Left cardiac atrium (tissue), 4 donors: ENCODE measurements around the gene DYNLRB2. TPM values are rescaled to one million over a fixed set of nuclear protein-coding genes. Genes with fewer than 3 reads are reported as not detected.

Experiments
- ATAC-seq, 2 donors: fragments of 200-7000 bp; cut with Tn5 transposase; one replicate each; pipeline ENCODE4 v1.9.1; 2020; ENCODE audit warnings: mild to moderate bottlenecking in 2 of 2, moderate library complexity in 2 of 2
- DNase-seq: peaks from one replicate; pipeline ENCODE4 v3.0.0-alpha.2; 2020
- intact Hi-C, 2 donors: fragments of 100-400 bp; cut with DNase I; formaldehyde crosslinking; loops; one replicate each; pipeline versions ENCODE4 v1.14.1 to v1.15.1; 2022 to 2023
- total RNA-seq, 2 donors: library from RNA; stranded (reverse); fragmentation: NEBNext Ultra II Directional; extraction: Animal tissue kit (Norgen Biotek cat#: 25700); gene quantifications; one replicate each; pipeline ENCODE4 v1.2.1, GENCODE V29; 2021
- donor health status: DM: no; HTN: yes; CAD: no.
- donor health status: DM: no; HTN: yes; CAD: no; lungs with severe emphysema.
- donor health status: DM: yes; HTN: yes; CAD: no.
- donor health status: Dilated cardiomyopathy.

DYNLRB2 gene
- total RNA-seq, 2 donors from 2014 or later = not detected

DNA sequence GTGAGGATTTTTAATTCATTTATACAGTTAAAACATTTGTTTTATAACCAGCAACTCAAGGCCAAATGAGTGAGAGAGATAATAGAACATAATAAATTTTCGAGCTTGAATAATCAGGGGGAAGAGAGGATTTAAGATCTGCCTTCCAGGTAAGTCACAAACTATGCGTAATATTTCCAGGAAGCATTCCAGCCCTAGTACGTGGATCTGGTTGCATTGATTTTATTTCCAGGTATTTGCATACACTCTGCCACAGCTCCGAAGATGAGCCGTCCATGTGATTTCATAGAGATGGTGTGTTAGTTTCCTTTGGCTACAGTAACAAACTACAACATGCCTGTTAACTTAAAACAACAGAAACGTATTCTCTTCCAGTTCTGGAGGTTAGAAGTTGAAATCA lies 3.5 kb downstream of the DYNLRB2 start:
- ATAC-seq (no peak), DNase-seq (no peak)
- intact Hi-C loops = loop anchor here in 1 of 2 donors (10.0 kb wide), 1 partner anchor 280 kb away; no protein-coding TSS in a partner anchor

DNA sequence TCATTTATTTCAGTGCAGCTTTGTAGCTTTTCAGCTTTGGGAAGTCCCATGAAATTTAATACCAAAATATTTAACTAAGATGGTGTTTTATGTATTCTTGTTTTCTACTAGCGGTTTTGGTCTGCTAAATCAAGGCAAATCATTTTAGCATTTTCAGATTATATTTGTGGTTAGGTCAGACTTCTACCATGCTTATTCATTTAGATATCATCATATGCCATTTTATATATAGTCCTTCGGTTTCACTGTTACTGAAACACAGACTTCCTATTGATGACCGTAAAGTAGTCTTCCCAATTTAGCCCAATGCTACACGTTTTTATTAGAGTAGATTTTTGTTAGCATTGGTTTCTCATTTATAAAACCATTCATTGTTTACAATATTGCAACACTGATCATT lies 5.5 kb downstream of the DYNLRB2 start:
- no peak for DNase-seq
- intact Hi-C loops = loop anchor here in 1 of 2 donors (10.0 kb wide), 1 partner anchor 279 kb away; no protein-coding TSS in a partner anchor
- no peak for ATAC-seq

DNA sequence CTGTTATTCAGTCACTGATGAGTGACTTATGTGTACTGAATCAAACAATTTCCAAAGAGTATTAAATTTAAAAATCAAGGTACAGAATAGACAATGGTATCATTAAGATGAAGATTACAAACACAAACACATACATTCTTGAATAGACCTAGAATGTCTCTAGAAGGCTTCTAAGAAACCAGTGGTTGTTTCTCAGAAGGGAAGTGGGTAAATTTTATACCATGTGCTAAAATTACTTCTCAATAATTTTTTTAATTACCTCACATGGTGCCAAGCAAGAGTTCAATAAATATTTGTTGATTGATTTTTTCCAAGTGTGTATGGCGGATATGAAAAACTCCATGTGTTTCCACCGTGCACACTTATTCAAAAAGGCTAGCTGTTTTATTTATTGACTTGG lies 6.4 kb downstream of the DYNLRB2 start:
- no peak for ATAC-seq
- intact Hi-C loops = loop anchor here in 1 of 2 donors (10.0 kb wide), 1 partner anchor 278 kb away; no protein-coding TSS in a partner anchor
- no peak for DNase-seq

DNA sequence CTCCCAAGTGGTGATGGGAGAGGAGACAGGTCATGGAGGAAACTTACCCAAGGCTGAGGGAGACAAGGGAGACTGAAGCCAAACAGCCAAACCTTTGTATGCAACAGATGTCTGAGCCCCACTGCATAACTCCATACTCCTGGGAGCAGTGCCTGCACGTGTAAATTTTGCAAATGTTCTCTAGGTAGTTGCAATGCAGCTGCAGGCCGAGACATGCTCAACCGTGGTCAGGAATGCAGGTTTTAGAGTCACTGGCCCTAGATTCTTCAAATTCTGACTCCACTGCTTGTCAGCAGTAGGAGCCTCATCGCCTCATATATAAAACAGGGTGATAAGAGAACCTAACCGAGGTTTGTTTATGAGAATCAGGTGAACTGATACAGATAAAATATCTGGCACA lies 11.5 kb downstream of the DYNLRB2 start:
- ATAC-seq = no peak
- no peak for DNase-seq
- intact Hi-C loops = no loop called here

DNA sequence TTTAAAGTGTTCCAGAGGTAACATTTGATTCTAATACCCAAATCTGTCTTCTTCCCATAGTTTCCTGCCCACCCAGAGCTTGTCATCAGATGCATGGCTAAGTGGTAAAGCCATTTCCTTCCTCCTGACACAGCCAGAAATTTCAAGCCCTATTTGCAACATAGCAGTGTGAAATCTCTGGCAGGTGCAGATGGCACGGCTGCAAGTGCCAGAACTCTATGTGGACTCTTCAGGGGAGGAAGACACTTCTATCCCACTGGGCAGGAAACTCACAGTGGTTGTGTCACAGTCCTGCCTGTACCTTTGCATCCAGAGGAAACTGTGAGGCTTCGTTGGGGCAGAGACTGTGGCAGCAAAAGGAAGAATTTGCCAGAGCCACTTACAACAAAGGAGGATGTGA lies 13.2 kb downstream of the DYNLRB2 start:
- intact Hi-C loops = no loop called here
- no peak for ATAC-seq
- DNase-seq = no peak

DNA sequence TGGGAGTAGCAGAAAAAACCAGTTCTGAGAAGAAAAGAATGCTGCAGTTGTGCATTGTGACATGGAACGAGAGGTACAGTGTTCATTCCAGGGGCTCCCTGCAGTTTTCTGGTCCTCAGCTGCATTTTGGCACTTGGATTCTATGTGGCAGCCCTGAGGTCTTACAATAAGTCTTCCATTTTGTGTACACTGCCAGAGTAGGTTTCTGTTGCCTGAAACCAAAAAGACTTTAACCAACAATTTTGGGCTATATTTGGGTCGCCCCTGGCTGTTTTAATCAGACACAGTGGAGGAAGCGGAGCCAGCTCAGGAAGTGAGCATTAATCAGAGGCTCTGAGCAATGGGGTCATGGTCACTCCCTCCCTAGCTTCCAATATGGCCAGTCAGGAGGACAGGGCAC lies 15.7 kb downstream of the DYNLRB2 start:
- DNase-seq (no peak), ATAC-seq (no peak)
- intact Hi-C loops = no loop called here

DNA sequence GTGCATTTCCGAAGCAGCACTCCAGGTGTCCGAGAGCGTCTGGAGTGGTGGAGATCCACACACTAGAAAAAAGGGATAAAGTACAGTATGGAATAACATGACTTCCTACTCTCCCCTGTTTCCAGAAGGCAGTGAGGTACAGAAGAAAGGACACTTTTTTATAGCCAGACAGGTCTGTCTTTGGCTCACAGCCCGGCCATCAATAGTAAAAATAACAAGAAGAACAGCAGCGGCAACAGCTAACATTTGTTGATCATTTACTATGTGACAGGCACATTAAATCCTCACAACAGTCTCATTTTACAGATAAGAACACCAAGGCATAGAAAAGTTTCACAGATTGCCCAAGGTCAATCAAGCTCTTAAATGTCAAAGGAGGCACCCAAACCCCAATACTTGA lies 16.2 kb downstream of the DYNLRB2 start:
- ATAC-seq (no peak), DNase-seq (no peak)
- intact Hi-C loops = no loop called here

DNA sequence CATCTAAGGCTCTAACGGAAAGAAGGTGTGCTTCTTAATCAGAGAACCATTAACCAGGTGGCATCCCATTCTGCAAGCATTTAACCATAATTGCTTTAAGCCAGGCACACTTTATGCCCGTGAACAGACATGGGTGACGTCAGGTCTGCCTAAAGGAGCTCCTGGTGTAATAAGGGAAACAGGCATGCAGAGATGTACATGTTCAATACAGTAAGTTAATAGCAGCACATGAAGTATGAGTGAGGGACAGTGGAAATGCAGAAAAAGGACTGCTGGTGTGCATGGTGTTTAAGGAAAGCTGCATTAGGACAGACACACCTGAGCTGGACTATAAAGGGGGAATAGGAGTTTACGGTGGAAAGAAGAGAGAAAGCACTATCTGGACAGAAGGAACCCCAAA lies 18.6 kb downstream of the DYNLRB2 start:
- ATAC-seq (no peak), DNase-seq (no peak)
- intact Hi-C loops = no loop called here

DNA sequence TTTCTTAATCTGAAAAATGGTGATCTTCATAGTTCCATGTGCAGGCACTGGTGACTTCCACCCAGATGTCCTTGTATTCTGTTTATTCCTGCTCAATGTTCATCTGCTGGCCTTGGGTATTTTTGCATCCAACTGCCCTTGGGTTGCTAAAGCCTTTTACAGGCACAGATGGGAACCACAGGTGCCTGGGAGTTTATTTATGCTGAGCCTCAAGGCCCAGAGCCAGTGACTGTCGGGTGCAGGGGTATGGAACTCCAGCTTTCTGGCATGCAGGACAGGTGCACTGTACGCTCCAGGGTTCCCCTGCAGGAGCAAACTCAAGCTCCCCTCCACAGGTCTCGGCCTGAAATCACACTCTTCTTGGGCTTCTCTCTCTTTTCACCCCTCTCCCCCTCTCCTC lies 22.3 kb downstream of the DYNLRB2 start:
- no peak for DNase-seq
- ATAC-seq = no peak
- intact Hi-C loops = no loop called here

DNA sequence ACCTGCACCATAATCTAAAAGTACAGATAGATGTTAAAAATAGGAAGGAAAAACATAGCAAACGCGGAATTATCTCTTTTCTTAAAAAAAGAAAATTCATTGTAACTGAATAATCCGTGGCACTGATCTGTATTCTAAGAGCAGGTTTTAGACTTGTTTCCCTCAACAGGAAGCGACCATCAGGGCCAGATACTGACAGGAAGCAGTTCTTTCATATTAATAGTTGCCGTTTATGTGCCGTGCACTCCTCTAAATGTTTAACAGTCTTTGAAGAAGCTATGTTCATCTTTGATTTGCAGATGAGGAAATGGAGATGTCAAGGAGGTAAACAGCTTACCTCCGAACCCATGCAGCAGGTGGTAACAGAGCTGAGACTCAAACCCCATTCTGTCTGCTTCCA lies 23.6 kb downstream of the DYNLRB2 start:
- intact Hi-C loops = no loop called here

DNA sequence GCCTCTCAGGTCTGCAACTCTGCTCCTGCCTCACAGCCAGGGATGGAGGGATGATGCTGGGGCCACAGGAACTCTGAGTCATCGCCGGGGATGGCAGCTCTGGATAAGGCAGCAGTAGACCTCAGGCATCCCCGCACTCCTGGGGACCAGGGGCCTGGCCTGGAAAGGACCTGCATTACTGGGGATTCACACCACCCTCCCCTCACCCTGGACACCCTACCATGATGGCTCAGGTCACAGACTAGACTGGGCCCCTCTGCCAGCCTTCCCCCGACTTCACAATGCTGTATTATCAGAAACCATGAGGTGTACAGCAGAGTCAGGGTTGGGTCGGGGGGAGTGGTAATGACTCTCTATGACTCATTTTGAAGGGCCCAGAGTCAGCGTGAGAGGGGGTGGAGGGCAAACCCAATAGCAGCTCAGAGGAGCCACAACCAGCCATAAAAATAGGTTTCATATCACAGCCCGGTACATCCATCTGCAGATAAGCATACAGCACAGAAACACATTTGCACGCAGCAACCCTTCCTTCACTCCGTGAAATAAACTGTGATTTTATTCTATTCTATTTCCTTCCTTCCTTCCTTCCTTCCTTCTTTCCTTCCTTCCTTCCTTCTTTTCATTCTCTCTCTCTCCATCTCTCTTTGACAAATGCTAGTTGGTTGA lies 28.8 kb downstream of the DYNLRB2 start:
- DNase-seq (no peak), ATAC-seq (no peak)
- intact Hi-C loops = no loop called here

More for the DNA sequence above, 23.6 kb downstream of the DYNLRB2 start:
- no peak for ATAC-seq
- no peak for DNase-seq

DNA sequence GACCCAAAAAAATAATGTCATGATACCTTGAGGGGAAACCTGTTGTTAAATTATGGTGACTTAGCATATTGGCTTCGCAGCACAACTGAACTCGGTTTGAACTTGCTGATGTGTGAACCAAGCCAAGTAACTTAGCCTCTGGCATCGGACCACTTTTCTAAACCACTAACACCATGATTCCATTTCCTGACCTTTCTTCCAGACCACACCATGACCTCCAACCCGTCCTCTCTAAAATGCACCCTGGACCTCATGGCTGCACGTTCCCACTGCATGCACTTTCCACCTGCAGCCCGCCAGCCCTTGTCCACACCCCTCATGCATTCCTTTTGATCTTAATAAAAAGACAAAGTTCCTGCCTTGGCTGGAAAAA lies 29.3 kb downstream of the DYNLRB2 start:
- no peak for ATAC-seq
- DNase-seq = no peak
- intact Hi-C loops = no loop called here

DNA sequence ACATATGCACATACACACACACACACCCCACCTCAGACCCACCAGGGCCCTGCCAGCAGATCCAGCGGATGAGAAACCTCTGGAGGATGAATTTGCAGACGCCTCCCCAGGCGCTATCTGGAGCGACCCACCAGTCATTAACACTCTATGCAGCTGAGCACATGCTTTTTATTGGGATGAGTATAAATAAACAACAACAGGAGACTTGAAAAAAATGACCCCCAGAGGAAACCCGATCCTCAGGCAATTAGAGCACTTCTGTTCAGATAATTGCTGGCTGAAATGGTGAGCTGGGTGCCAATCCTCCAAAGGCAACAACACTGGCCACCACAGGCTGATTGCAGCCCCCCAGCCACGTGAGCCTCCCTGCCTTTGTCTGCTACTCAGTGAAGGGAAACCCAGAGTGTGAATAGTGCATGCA lies 32.9 kb downstream of the DYNLRB2 start:
- ATAC-seq (no peak), DNase-seq (no peak)
- intact Hi-C loops = no loop called here

DNA sequence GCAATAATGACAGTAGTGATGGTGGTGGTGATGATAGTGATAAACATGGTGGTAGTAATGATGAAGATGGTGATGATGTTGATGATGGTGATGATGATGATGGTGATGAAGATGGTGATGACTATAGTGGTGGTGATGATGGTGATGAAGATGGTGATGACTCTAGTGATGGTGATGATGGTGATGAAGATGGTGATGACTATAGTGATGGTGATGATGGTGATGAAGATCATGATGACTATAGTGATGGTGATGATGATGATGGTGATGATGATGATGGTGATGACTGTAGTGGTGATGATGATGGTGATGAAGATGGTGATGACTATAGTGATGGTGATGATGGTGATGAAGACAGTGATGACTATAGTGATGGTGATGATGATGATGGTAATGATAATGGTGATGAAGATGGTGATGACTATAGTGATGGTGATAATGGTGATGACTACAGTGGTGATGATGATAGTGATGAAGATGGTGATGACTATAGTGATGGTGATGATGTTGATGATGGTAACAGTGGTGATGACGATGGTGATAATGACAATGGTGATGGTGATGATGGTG lies 35.6 kb downstream of the DYNLRB2 start:
- intact Hi-C loops = no loop called here
- DNase-seq (no peak), ATAC-seq (no peak)

DNA sequence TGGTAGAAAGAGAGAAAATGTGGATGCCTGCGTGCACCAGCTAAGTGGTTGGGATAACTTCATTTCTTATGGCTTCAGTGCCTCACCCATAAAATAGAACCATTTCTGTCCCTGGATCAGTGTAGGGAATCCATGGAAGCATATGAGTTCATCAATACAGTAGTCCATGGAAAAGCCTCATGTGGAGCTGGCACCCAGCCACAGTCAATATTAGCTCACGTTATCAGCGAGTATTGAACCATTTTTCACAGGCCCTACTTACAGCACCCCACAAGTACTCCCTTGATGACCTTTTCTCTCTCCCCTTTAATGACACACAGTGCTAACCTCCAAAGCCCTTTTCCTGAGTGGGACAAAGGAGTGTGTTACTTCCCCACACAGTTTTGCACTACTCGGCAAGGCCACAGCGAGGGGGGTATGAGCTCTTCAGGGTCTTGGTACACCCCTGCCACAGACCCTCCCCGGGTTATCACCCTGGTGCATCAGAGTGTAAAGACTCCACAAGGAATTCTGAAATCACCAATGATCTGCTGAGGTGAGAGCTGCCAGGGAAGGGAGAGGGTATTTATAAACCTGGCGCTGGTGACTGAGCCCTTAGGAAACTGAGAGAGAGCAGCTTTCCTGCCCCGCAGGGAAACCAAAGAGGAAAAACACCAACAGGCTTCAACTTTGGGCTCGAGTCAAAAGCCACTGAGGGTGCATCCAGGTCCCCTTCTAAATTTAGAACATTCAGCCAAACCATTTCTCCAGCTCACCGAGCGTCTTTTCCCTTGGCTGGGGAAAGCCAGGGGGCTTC lies 36.9 kb downstream of the DYNLRB2 start:
- intact Hi-C loops = no loop called here
- no peak for ATAC-seq
- DNase-seq = no peak

DNA sequence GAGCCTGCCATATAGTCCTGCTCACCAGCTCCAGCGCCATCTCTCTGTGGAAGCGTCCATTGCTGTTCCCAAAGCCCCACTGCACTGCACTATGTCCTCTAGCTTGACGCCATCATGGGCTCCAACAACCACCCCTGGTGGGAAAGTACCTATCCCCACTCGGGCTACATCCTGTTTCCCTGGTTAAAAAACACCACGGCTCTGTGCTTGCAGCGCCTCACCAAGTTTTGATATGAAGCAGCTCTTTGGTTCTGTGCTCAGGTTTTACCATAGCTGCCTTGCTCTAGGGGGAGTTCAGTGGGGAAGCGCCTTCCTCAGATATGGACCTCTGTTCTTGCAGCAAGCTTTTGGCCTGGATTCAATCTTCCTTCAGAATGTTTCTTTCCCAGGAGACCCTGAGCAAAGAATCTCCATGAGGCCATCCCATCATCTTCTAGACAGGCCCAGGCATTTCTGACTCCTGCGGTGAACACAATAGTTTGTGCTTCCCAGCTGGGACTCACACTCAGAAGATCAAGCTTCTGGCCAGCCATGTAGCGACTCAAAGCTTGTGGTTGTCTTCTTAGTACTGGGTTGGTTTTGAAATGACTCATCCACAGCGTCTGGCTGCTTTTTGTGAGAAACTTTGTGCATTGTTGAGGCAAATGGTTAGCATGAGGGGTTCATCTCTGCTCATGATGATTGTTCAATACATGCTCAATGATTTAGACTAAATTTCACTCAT lies 39.5 kb downstream of the DYNLRB2 start:
- intact Hi-C loops = no loop called here
- no peak for DNase-seq
- ATAC-seq = no peak

DNA sequence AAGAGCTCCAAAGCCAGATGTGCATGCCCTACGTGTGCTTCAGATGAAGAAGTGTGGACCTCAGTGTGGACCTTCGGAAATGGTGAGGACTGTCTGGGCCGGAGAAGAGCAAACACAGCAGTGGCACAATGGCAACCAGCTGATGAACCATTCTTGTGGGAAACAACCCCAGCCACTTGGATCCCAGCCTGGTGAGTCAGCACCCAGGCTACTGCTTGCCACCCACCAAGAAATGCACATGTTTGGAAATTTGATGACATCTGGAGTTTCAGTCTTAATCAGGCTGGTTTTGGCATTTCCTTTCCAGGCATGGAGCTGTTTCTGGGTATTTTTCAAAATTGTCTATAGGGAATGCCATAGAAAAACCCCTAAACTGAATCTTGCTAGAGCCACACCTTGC lies 42.7 kb downstream of the DYNLRB2 start:
- peak in 1 of 2 donors; percentile 67 for ATAC-seq
- peak; percentile 38 for DNase-seq
- intact Hi-C loops = no loop called here

DNA sequence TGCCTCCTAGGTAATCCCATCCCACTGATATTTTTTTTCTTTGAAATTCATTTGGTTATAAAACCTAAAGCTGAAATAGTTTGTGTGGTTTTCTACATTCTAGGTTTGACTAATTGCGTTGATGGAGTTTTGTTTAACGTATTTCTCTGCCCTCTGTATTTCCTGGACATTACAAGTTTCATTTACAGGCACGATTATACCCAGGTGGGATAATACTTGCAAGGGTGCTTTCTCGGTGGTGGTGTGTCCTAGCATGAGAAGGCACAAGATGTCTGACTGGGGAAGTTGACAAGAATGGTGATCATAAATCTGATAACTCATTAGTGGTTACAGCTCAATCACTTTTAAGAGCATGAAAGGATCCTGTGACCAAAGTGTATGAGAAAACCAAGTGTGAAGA lies 45.0 kb downstream of the DYNLRB2 start:
- intact Hi-C loops = no loop called here
- ATAC-seq (no peak), DNase-seq (no peak)

DNA sequence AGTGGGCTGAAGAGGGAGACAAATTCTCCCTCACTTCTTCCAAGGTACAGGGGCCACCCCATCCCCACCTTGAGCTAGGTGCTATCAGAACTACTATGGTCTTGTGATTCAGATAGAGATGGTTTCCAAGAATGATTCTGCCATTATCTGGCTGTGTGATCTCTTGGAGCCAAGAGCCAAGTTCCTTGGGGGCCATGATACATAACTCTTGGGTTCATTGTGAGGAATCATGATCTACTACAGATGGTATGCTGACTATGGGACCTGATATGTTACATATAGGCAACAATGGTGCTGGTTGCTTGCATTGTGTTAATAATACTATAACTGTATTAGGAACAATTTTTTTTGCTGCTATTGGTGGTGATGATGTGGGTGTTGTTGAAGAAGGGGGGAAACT lies 45.7 kb downstream of the DYNLRB2 start:
- ATAC-seq (no peak), DNase-seq (no peak)
- intact Hi-C loops = no loop called here

DNA sequence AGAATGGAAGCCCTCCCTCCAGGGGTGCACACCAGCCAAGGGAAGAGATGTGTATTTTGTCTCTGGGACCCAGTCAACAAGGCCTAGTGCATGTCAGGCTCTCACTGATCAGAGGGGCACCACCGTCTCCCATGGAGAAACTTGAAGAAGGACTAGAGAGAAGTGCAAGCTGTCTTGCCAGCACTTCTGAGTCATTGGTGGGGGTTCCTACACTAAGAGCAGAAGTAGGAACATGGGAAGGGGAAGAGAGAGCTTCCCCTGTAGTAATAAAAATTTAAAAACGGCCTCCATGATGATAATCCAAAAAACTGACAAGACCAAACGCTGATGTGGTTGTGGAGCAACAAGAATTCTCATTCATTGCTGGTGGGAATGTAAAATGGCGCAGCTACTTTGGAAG lies 46.3 kb downstream of the DYNLRB2 start:
- ATAC-seq (no peak), DNase-seq (no peak)
- intact Hi-C loops = no loop called here
